ENCODE data around the gene ELAC2.

The ELAC2 gene

GRCh38 chr17:12987120-12987519 is 30.7 kb downstream of the ELAC2 start:
- no peak overlapping the region for H3K9ac ChIP-seq (ENCODE audit: low read depth, low read length, poor library complexity, severe bottlenecking)
- no peaks in the 10 kb centered on the region for H3K27me3 ChIP-seq (ENCODE audit: insufficient read depth, low read length, poor library complexity, severe bottlenecking)
- H3K9me2 ChIP-seq (replicated peaks; ENCODE audit: low read depth, low read length): no peaks in the 10 kb centered on the region
- no peaks in the 10 kb centered on the region for H3F3A ChIP-seq (ENCODE audit: low read depth)
- no peak overlapping the region for H3K4me2 ChIP-seq (ENCODE audit: low read depth, low read length, poor library complexity, severe bottlenecking)
- no peaks in the 10 kb centered on the region for H3K79me2 ChIP-seq (ENCODE audit: insufficient read depth, low read length)
- H3K36me3 ChIP-seq (ENCODE audit: insufficient read depth, low read length): peaks cover 3% of the 10 kb centered on the region; the same call in 1 of the 2 replicates
- no peak for TF ChIP-seq EZH2phosphoT487 (IDR thresholded peaks at IDR 0.05; ENCODE audit: borderline replicate concordance)
- no peak for TF ChIP-seq CTCF (conservative IDR thresholded peaks at IDR 0.05; ENCODE audit: low read length)
- H4K20me1 ChIP-seq (ENCODE audit: insufficient read depth, low read length, poor library complexity, severe bottlenecking): no peaks in the 10 kb centered on the region
- no peak overlapping the region for H2AFZ ChIP-seq (ENCODE audit: low read length)
- H3K9me3 ChIP-seq (ENCODE audit: insufficient read depth, low read depth, low read length): no peaks in the 10 kb centered on the region
- no peak overlapping the region for H3K4me3 ChIP-seq (ENCODE audit: low read length, poor library complexity, severe bottlenecking)
- no peaks in the 10 kb centered on the region for H3K4me1 ChIP-seq (ENCODE audit: insufficient read depth, low read length, poor library complexity, severe bottlenecking)

- no peaks in the 10 kb centered on the region for H3K9me2 ChIP-seq (replicated peaks; ENCODE audit: low read depth, low read length)
- H3F3A ChIP-seq (ENCODE audit: low read depth): no peaks in the 10 kb centered on the region
- H3K4me3 ChIP-seq (ENCODE audit: low read length, poor library complexity, severe bottlenecking): no peak overlapping the region
- no peaks in the 10 kb centered on the region for H4K20me1 ChIP-seq (ENCODE audit: insufficient read depth, low read length, poor library complexity, severe bottlenecking)
- no peaks in the 10 kb centered on the region for H3K79me2 ChIP-seq (ENCODE audit: insufficient read depth, low read length)
- H3K9me3 ChIP-seq (ENCODE audit: insufficient read depth, low read depth, low read length): no peaks in the 10 kb centered on the region
- H3K27me3 ChIP-seq (ENCODE audit: insufficient read depth, low read length, poor library complexity, severe bottlenecking): no peaks in the 10 kb centered on the region
- H3K9ac ChIP-seq (ENCODE audit: low read depth, low read length, poor library complexity, severe bottlenecking): no peak overlapping the region
- no peaks in the 10 kb centered on the region for H3K4me1 ChIP-seq (ENCODE audit: insufficient read depth, low read length, poor library complexity, severe bottlenecking)
- H3K36me3 ChIP-seq (ENCODE audit: insufficient read depth, low read length): no peaks in the 10 kb centered on the region; the same call in 1 of the 2 replicates
- no peak overlapping the region for H2AFZ ChIP-seq (ENCODE audit: low read length)
- no peak for TF ChIP-seq EZH2phosphoT487 (IDR thresholded peaks at IDR 0.05; ENCODE audit: borderline replicate concordance)
- TF ChIP-seq CTCF (conservative IDR thresholded peaks at IDR 0.05; ENCODE audit: low read length): no peak
- H3K4me2 ChIP-seq (ENCODE audit: low read depth, low read length, poor library complexity, severe bottlenecking): no peak overlapping the region
Measured at GRCh38 chr17:12985431-12986293, 32.2 kb downstream of the ELAC2 start.

GRCh38 chr17:12983991-12984884 is 33.6 kb downstream of the ELAC2 start:
- H3K27me3 ChIP-seq (ENCODE audit: insufficient read depth, low read length, poor library complexity, severe bottlenecking): no peaks in the 10 kb centered on the region
- no peak overlapping the region for H3K9ac ChIP-seq (ENCODE audit: low read depth, low read length, poor library complexity, severe bottlenecking)
- TF ChIP-seq CTCF (conservative IDR thresholded peaks at IDR 0.05; ENCODE audit: low read length): no peak
- no peak for TF ChIP-seq EZH2phosphoT487 (IDR thresholded peaks at IDR 0.05; ENCODE audit: borderline replicate concordance)
- no peak overlapping the region for H3K4me3 ChIP-seq (ENCODE audit: low read length, poor library complexity, severe bottlenecking)
- H3K36me3 ChIP-seq (ENCODE audit: insufficient read depth, low read length): no peaks in the 10 kb centered on the region
- H4K20me1 ChIP-seq (ENCODE audit: insufficient read depth, low read length, poor library complexity, severe bottlenecking): no peaks in the 10 kb centered on the region
- H3K4me2 ChIP-seq (ENCODE audit: low read depth, low read length, poor library complexity, severe bottlenecking): no peak overlapping the region
- H3K9me3 ChIP-seq (ENCODE audit: insufficient read depth, low read depth, low read length): no peaks in the 10 kb centered on the region
- no peaks in the 10 kb centered on the region for H3K4me1 ChIP-seq (ENCODE audit: insufficient read depth, low read length, poor library complexity, severe bottlenecking)
- no peaks in the 10 kb centered on the region for H3F3A ChIP-seq (ENCODE audit: low read depth)
- H3K79me2 ChIP-seq (ENCODE audit: insufficient read depth, low read length): no peaks in the 10 kb centered on the region
- H2AFZ ChIP-seq (ENCODE audit: low read length): no peak overlapping the region
- H3K9me2 ChIP-seq (replicated peaks; ENCODE audit: low read depth, low read length): no peaks in the 10 kb centered on the region

Data from Loucy (cell line).